K562 (cell line): ENCODE measurements around the gene MTO1. TPM values are rescaled to one million over a fixed set of nuclear protein-coding genes. Genes with fewer than 3 reads are reported as not detected.

Experiments
- BRD4 ChIP-seq: fragments of 200-600 bp; sonication (generic); IDR thresholded peaks from 2 replicates; pipeline ENCODE4 v1.6.1; 2017; ENCODE audit warnings: inconsistent platforms
- CREB1 ChIP-seq, 2 experiments: sonication (generic) in 1 of 2; formaldehyde crosslinking in 1 of 2; IDR thresholded peaks; 2 replicates each; pipeline versions ENCODE4 v1.6.1 to v1.8.0; 2012 to 2022; ENCODE audit warnings: inconsistent platforms in 1 of 2, mild to moderate bottlenecking in 1 of 2, missing genetic modification reagents in 1 of 2, moderate library complexity in 1 of 2
- CXXC5 ChIP-seq: fragments of 250-450 bp; sonication (Bioruptor Pico); IDR thresholded peaks from 2 replicates; pipeline ENCODE4 v1.8.0; 2022; ENCODE audit warnings: inconsistent platforms, mild to moderate bottlenecking, moderate library complexity
- ELF1 ChIP-seq: fragments of 200-800 bp; sonication (Bioruptor generic); IDR thresholded peaks from 2 replicates; pipeline ENCODE4 v1.6.1; 2016; ENCODE audit warnings: missing genetic modification characterization, missing compliant biosample characterization
- GATAD2B ChIP-seq: fragments of 450-650 bp; IDR thresholded peaks from 2 replicates; pipeline ENCODE4 v1.6.1; 2017; ENCODE audit warnings: mild to moderate bottlenecking, borderline replicate concordance
- HIVEP1 ChIP-seq: fragments of 250-450 bp; sonication (Bioruptor Pico); IDR thresholded peaks from 2 replicates; pipeline ENCODE4 v1.4.0; 2020; ENCODE audit warnings: mild to moderate bottlenecking
- IRF2 ChIP-seq: sonication (generic); formaldehyde crosslinking; IDR thresholded peaks from 2 replicates; pipeline ENCODE4 v1.8.1; 2022; ENCODE audit warnings: mild to moderate bottlenecking, missing genetic modification reagents
- MBD2 ChIP-seq: sonication (generic); IDR thresholded peaks from 2 replicates; pipeline ENCODE4 v1.6.1; 2016; ENCODE audit warnings: low read depth, borderline replicate concordance
- MIER1 ChIP-seq: fragments of 450-650 bp; IDR thresholded peaks from 2 replicates; pipeline ENCODE4 v1.6.1; 2016; ENCODE audit warnings: antibody characterized with exemption, mild to moderate bottlenecking, low read depth
- NFE2L1 ChIP-seq: fragments of 450-650 bp; IDR thresholded peaks from 2 replicates; pipeline ENCODE4 v1.6.1; 2016; ENCODE audit warnings: missing genetic modification characterization, low read depth, mild to moderate bottlenecking, missing compliant biosample characterization, moderate library complexity, borderline replicate concordance
- SLC30A9 ChIP-seq: fragments of 250-450 bp; sonication (Bioruptor Pico); IDR thresholded peaks from 2 replicates; pipeline ENCODE4 v1.8.0; 2022; ENCODE audit warnings: mild to moderate bottlenecking, moderate library complexity
- TRIM28 ChIP-seq: fragments of 450-650 bp; IDR thresholded peaks from 2 replicates; pipeline ENCODE4 v1.6.1; 2017
- ZNF197 ChIP-seq: fragments of 200-800 bp; sonication (Bioruptor generic); IDR thresholded peaks from 2 replicates; pipeline ENCODE4 v1.6.1; 2016; ENCODE audit warnings: low read depth, missing genetic modification characterization, missing compliant biosample characterization
- ZNF274 ChIP-seq: IDR thresholded peaks from 2 replicates; pipeline ENCODE4 v1.6.1; 2011; ENCODE audit warnings: low read depth, mild to moderate bottlenecking, low read length, moderate library complexity, borderline replicate concordance
- ZNF3 ChIP-seq: fragments of 250-450 bp; sonication (Bioruptor Pico); IDR thresholded peaks from 2 replicates; pipeline ENCODE4 v1.5.0; 2021; ENCODE audit warnings: mild to moderate bottlenecking, moderate library complexity
- polyA plus RNA-seq, 8 experiments: library from polyadenylated mRNA; depleted of rRNA in 4 of 8; stranded (reverse) in 5 of 8; unstranded in 3 of 8; fragments of >200 nt; fragmentation: Nextera tagmentation in 2 of 8; fragmentation: Illumina TruSeq in 1 of 8; extraction: Ambion mirVana in 2 of 8; extraction: Trizol in 1 of 8; gene quantifications; 2 replicates each; pipeline versions ENCODE4 v1.2.1 to v1.2.3, GENCODE V29; 2011 to 2014; ENCODE audit warnings: inconsistent platforms in 1 of 8, missing spikeins in 1 of 8
- total RNA-seq, 7 experiments: library from RNA; depleted of rRNA in 6 of 7; stranded (reverse); fragments of >200 nt in 6 of 7; fragmentation: Illumina TruSeq in 2 of 7; extraction: Trizol in 2 of 7; gene quantifications; 2 replicates each; pipeline versions ENCODE4 v1.2.1 to v1.2.3, GENCODE V29; 2011 to 2021; ENCODE audit warnings: low replicate concordance in 1 of 7
- TF ChIP-seq, protein P1 (sequence below): sonication (generic); formaldehyde crosslinking; IDR thresholded peaks from 2 replicates; pipeline ENCODE4 v1.9.0; 2022; ENCODE audit warnings: mild to moderate bottlenecking, missing genetic modification reagents
- TF ChIP-seq, protein P2 (sequence below): fragments of 200-800 bp; sonication (Bioruptor generic); IDR thresholded peaks from 2 replicates; pipeline ENCODE4 v1.6.1; 2017; ENCODE audit warnings: missing genetic modification characterization, missing compliant biosample characterization
- TF ChIP-seq, protein P3 (sequence below): sonication (generic); formaldehyde crosslinking; IDR thresholded peaks from 2 replicates; pipeline ENCODE4 v1.8.1; 2022; ENCODE audit warnings: missing genetic modification reagents
- TF ChIP-seq, protein P4 (sequence below): fragments of 450-650 bp; formaldehyde crosslinking; IDR thresholded peaks from 2 replicates; pipeline ENCODE4 v1.4.0; 2022; ENCODE audit warnings: missing genetic modification characterization
- TF ChIP-seq, protein P5 (sequence below), 2 experiments: fragments of 200-800 bp in 1 of 2; sonication (Bioruptor generic) in 1 of 2; sonication (generic) in 1 of 2; formaldehyde crosslinking in 1 of 2; IDR thresholded peaks in 1 of 2; conservative IDR thresholded peaks in 1 of 2; 2 replicates each; pipeline versions ENCODE4 v1.5.0 to v1.6.1; 2016 to 2020; ENCODE audit warnings: missing compliant biosample characterization in 1 of 2, missing genetic modification characterization in 1 of 2, missing genetic modification reagents in 1 of 2
- TF ChIP-seq, protein P6 (sequence below): fragments of 450-650 bp; formaldehyde crosslinking; IDR thresholded peaks from 2 replicates; pipeline ENCODE4 v1.4.0; 2020; ENCODE audit warnings: mild to moderate bottlenecking

MTO1 gene
- total and polyA plus RNA-seq, 9 of the 15 experiments (the other 6 are each of a cell fraction or from before 2014, with no cell fraction given): 33.4 to 62.3 (median 50.6) TPM

DNA sequence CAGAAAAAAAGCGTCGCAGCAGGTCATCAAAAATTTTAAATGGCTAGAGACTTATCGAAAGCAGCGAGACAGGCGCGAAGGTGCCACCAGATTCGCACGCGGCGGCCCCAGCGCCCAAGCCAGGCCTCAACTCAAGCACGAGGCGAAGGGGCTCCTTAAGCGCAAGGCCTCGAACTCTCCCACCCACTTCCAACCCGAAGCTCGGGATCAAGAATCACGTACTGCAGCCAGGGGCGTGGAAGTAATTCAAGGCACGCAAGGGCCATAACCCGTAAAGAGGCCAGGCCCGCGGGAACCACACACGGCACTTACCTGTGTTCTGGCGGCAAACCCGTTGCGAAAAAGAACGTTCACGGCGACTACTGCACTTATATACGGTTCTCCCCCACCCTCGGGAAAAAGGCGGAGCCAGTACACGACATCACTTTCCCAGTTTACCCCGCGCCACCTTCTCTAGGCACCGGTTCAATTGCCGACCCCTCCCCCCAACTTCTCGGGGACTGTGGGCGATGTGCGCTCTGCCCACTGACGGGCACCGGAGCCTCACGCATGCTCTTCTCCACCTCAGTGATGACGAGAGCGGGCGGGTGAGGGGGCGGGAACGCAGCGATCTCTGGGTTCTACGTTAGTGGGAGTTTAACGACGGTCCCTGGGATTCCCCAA lies 59.3 kb downstream of the MTO1 start, which contains the start of gene EEF1A1 (continued):
- TF ChIP-seq CXXC5 (CRISPR knock-in tag): peak; percentile 87
- TF ChIP-seq, protein P1, sequence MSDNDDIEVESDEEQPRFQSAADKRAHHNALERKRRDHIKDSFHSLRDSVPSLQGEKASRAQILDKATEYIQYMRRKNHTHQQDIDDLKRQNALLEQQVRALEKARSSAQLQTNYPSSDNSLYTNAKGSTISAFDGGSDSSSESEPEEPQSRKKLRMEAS (CRISPR knock-in tag): peak; percentile 97
- no peak; the same call in 1 of the 2 replicates for TF ChIP-seq IRF2
- peak; percentile 84; the same call in 1 of the 2 replicates for TF ChIP-seq HIVEP1
- TF ChIP-seq ZNF3: no peak
- TF ChIP-seq ZNF197 (CRISPR knock-in tag): no peak; the same call in 1 of the 2 replicates
- TF ChIP-seq GATAD2B: no peak; the same call in 1 of the 2 replicates
- TF ChIP-seq, protein P2, sequence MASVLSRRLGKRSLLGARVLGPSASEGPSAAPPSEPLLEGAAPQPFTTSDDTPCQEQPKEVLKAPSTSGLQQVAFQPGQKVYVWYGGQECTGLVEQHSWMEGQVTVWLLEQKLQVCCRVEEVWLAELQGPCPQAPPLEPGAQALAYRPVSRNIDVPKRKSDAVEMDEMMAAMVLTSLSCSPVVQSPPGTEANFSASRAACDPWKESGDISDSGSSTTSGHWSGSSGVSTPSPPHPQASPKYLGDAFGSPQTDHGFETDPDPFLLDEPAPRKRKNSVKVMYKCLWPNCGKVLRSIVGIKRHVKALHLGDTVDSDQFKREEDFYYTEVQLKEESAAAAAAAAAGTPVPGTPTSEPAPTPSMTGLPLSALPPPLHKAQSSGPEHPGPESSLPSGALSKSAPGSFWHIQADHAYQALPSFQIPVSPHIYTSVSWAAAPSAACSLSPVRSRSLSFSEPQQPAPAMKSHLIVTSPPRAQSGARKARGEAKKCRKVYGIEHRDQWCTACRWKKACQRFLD: no peak
- peak; percentile 91 for TF ChIP-seq CREB1 (IDR thresholded peaks at IDR 0.05)
- TF ChIP-seq CREB1 (CRISPR knock-in tag; IDR thresholded peaks at IDR 0.05): peak; percentile 89
- no peak for TF ChIP-seq ZNF274
- TF ChIP-seq, protein P3, sequence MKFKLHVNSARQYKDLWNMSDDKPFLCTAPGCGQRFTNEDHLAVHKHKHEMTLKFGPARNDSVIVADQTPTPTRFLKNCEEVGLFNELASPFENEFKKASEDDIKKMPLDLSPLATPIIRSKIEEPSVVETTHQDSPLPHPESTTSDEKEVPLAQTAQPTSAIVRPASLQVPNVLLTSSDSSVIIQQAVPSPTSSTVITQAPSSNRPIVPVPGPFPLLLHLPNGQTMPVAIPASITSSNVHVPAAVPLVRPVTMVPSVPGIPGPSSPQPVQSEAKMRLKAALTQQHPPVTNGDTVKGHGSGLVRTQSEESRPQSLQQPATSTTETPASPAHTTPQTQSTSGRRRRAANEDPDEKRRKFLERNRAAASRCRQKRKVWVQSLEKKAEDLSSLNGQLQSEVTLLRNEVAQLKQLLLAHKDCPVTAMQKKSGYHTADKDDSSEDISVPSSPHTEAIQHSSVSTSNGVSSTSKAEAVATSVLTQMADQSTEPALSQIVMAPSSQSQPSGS (CRISPR knock-in tag): peak; percentile 65; the same call in 1 of the 2 replicates
- TF ChIP-seq, protein P4, sequence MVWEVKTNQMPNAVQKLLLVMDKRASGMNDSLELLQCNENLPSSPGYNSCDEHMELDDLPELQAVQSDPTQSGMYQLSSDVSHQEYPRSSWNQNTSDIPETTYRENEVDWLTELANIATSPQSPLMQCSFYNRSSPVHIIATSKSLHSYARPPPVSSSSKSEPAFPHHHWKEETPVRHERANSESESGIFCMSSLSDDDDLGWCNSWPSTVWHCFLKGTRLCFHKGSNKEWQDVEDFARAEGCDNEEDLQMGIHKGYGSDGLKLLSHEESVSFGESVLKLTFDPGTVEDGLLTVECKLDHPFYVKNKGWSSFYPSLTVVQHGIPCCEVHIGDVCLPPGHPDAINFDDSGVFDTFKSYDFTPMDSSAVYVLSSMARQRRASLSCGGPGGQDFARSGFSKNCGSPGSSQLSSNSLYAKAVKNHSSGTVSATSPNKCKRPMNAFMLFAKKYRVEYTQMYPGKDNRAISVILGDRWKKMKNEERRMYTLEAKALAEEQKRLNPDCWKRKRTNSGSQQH: peak; percentile 52
- TF ChIP-seq, protein P5, sequence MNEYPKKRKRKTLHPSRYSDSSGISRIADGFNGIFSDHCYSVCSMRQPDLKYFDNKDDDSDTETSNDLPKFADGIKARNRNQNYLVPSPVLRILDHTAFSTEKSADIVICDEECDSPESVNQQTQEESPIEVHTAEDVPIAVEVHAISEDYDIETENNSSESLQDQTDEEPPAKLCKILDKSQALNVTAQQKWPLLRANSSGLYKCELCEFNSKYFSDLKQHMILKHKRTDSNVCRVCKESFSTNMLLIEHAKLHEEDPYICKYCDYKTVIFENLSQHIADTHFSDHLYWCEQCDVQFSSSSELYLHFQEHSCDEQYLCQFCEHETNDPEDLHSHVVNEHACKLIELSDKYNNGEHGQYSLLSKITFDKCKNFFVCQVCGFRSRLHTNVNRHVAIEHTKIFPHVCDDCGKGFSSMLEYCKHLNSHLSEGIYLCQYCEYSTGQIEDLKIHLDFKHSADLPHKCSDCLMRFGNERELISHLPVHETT (CRISPR knock-in tag; conservative IDR thresholded peaks at IDR 0.05 in 1 of 2, IDR thresholded peaks at IDR 0.05 in 1 of 2): peak in 1 of 2 experiments; percentile 63; a peak in 1 of 4 replicates
- TF ChIP-seq ELF1 (tag): no peak
- TF ChIP-seq SLC30A9 (CRISPR knock-in tag): no peak
- TF ChIP-seq MBD2: peak; percentile 94
- TF ChIP-seq, protein P6, sequence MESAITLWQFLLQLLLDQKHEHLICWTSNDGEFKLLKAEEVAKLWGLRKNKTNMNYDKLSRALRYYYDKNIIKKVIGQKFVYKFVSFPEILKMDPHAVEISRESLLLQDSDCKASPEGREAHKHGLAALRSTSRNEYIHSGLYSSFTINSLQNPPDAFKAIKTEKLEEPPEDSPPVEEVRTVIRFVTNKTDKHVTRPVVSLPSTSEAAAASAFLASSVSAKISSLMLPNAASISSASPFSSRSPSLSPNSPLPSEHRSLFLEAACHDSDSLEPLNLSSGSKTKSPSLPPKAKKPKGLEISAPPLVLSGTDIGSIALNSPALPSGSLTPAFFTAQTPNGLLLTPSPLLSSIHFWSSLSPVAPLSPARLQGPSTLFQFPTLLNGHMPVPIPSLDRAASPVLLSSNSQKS: no peak
- no peak for TF ChIP-seq MIER1
- peak; percentile 97 for TF ChIP-seq BRD4
- TF ChIP-seq NFE2L1 (tag): no peak
- TF ChIP-seq TRIM28: no peak
